A549 treated with ZK216348 at 1 μM for 4 hours (cell line): ENCODE results near the gene ZNF213. TPM values are rescaled to one million over a fixed set of nuclear protein-coding genes. Genes with fewer than 3 reads are reported as not detected.

Source experiments
- total RNA-seq: library from RNA; stranded (reverse); fragments of 200-300 nt; extraction: Qiagen RNA extraction; gene quantifications from 5 replicates; pipeline ENCODE4 v1.2.3, GENCODE V29; 2022; ENCODE audit warnings: low read depth

ZNF213 gene
- 5.6 to 15.1 TPM (median 12.6 TPM) in 5 replicates for total RNA-seq

GRCh38 chr16:3134338-3135125 is at the start of gene ZNF213:
ZNF213 (plus strand) TSS chr16:3135029; CDS start chr16:3137281, 2,252 bp downstream.

GRCh38 chr16:3098459-3099394 is 36.1 kb upstream of the ZNF213 start, which contains the start of gene ZSCAN10:
ZSCAN10 (minus strand) TSS chr16:3099294; CDS start chr16:3092937, 6,357 bp downstream.

GRCh38 chr16:3112058-3112880 is 22.6 kb upstream of the ZNF213 start, which contains the start of gene ZNF205:
ZNF205 (plus strand) TSS chr16:3112586; CDS start chr16:3113431, 845 bp downstream.

GRCh38 chr16:3187798-3188674 is 53.2 kb downstream of the ZNF213 start, which contains the start of gene OR1F1:
OR1F1 (plus strand) TSS chr16:3188204.

Other genes starting within 250 kb of the ZNF213 start
- gene FLYWCH1, start 223.1 kb upstream of the ZNF213 start, total RNA-seq = 15.9 to 31.8 TPM (median 26.8 TPM) in 5 replicates
- gene KREMEN2, start 170.8 kb upstream of the ZNF213 start, total RNA-seq = 0.85 to 3.2 TPM (median 2.4 TPM) in 5 replicates
- 25.4 to 46.5 TPM (median 45.2 TPM) in 5 replicates for gene PAQR4, start 165.7 kb upstream of the ZNF213 start, total RNA-seq
- gene PKMYT1, start 154.6 kb upstream of the ZNF213 start, total RNA-seq = 44.4 to 98.5 TPM (median 91.4 TPM) in 5 replicates
- gene CLDN9, start 122.1 kb upstream of the ZNF213 start, total RNA-seq = 0.21 to 0.48 TPM (median 0.38 TPM) in 5 replicates
- 0.20 to 0.56 TPM (median 0.41 TPM) in 4 of 5 replicates, not detected in the other for gene CLDN6, start 116.8 kb upstream of the ZNF213 start, total RNA-seq
- 357 to 594 TPM (median 560 TPM) in 5 replicates for gene TNFRSF12A, start 114.7 kb upstream of the ZNF213 start, total RNA-seq
- 176 to 257 TPM (median 227 TPM) in 5 replicates for gene HCFC1R1, start 111.1 kb upstream of the ZNF213 start, total RNA-seq
- gene THOC6, start 111.0 kb upstream of the ZNF213 start, total RNA-seq = 16.8 to 38.9 TPM (median 34.3 TPM) in 5 replicates
- gene BICDL2, start 98.1 kb upstream of the ZNF213 start, total RNA-seq = not detected in 5 replicates
- gene MMP25, start 88.5 kb upstream of the ZNF213 start, total RNA-seq = 0.79 to 0.99 TPM (median 0.86 TPM) in 5 replicates
- gene IL32, start 69.4 kb upstream of the ZNF213 start, total RNA-seq = 17.7 to 35.2 TPM (median 24.4 TPM) in 5 replicates
- gene ZSCAN10, start 35.7 kb upstream of the ZNF213 start, total RNA-seq = not detected in 5 replicates
- 8.6 to 16.6 TPM (median 14.1 TPM) in 5 replicates for gene ZNF205, start 22.4 kb upstream of the ZNF213 start, total RNA-seq
- 0.32 to 0.76 TPM (median 0.41 TPM) in 5 replicates for gene OR1F1, start 53.2 kb downstream of the ZNF213 start, total RNA-seq
- gene ZNF200, start 100.1 kb downstream of the ZNF213 start, total RNA-seq = 7.4 to 9.6 TPM (median 8.4 TPM) in 5 replicates
- not detected in 5 replicates for gene MEFV, start 121.6 kb downstream of the ZNF213 start, total RNA-seq
- 33.6 to 39.7 TPM (median 38.0 TPM) in 5 replicates for gene ZNF263, start 148.5 kb downstream of the ZNF213 start, total RNA-seq
- gene TIGD7, start 170.4 kb downstream of the ZNF213 start, total RNA-seq = 0.76 to 2.0 TPM (median 1.4 TPM) in 5 replicates
- 10.2 to 14.2 TPM (median 12.4 TPM) in 5 replicates for gene ZNF75A, start 170.5 kb downstream of the ZNF213 start, total RNA-seq
- gene OR2C1, start 220.9 kb downstream of the ZNF213 start, total RNA-seq = not detected in 5 replicates